GM12878 (cell line): Measurements from ENCODE around the gene GLP1R. TPM values are rescaled to one million over a fixed set of nuclear protein-coding genes. Genes with fewer than 3 reads are reported as not detected.
A peak's percentile ranks its signal among the peaks of the same experiment; 100 is the strongest.

Experiments
- ATAC-seq: fragments of 200-7000 bp; cut with Tn5 transposase; 3 replicates; pipeline ENCODE4 v1.9.1; 2020; ENCODE audit warnings: mild to moderate bottlenecking, moderate library complexity
- BruUV-seq: library from RNA; stranded (reverse); fragments of 400-500 nt; replicated peaks from 2 replicates; lab custom pipeline; 2021; lab: Mats Ljungman, UMichigan
- CTCF ChIA-PET: fragments of 300-600 bp; sonication (Branson Sonifier 250); formaldehyde crosslinking; extraction: SDS; loops from one replicate; lab custom pipeline; 2021; ENCODE audit warnings: inconsistent platforms; lab: Yijun Ruan, JAX
- POLR2A ChIA-PET: fragments of 350-600 bp; formaldehyde crosslinking; extraction: SDS; loops from one replicate; lab custom pipeline; 2021; ENCODE audit warnings: inconsistent platforms; lab: Charles Lee
- RAD21 ChIA-PET: fragments of 300-600 bp; sonication (Branson Sonifier 250); formaldehyde crosslinking; loops from one replicate; lab custom pipeline; 2023; ENCODE audit warnings: antibody characterized with exemption; ENCODE audit not compliant: unreplicated experiment; lab: Charles Lee
- SMC1A ChIA-PET: fragments of 300-600 bp; sonication (Branson Sonifier 250); formaldehyde crosslinking; loops from one replicate; lab custom pipeline; 2023; ENCODE audit not compliant: unreplicated experiment, uncharacterized antibody; lab: Charles Lee
- DNase-seq: peaks from one replicate; pipeline ENCODE4 v3.0.0-alpha.2; 2011; ENCODE audit warnings: low read depth, low spot score
- FAIRE-seq: peaks from 3 replicates; lab custom pipeline; 2011; peaks lifted over from hg19 to GRCh38; lab: Jason Lieb, UNC
- H2AFZ ChIP-seq: 2 replicates; pipeline ENCODE4 v1.6.0; 2011; ENCODE audit warnings: low read depth, low read length, control low read depth; ENCODE audit not compliant: control insufficient read depth
- H3K27ac ChIP-seq: 2 replicates; pipeline ENCODE4 v1.5.1; 2011; ENCODE audit warnings: control low read depth; ENCODE audit not compliant: control insufficient read depth, insufficient read depth
- H3K27me3 ChIP-seq, 2 experiments: replicated peaks in 1 of 2; 2 replicates each; pipeline versions ENCODE4 v1.6.0 to v1.6.1; 2011; ENCODE audit warnings: low read length in 1 of 2; ENCODE audit not compliant: control insufficient read depth in 2 of 2, insufficient read depth in 2 of 2
- H3K36me3 ChIP-seq, 2 experiments: 2 replicates each; pipeline ENCODE4 v1.5.1; 2011; ENCODE audit warnings: low read length in 1 of 2; ENCODE audit not compliant: control insufficient read depth in 2 of 2, insufficient read depth in 2 of 2
- H3K4me1 ChIP-seq: 2 replicates; pipeline ENCODE4 v1.6.1; 2011; ENCODE audit warnings: mild to moderate bottlenecking, low read length, moderate library complexity, mixed read lengths; ENCODE audit not compliant: control insufficient read depth, insufficient read depth
- H3K4me2 ChIP-seq: 2 replicates; pipeline ENCODE4 v1.6.0; 2011; ENCODE audit warnings: control low read depth; ENCODE audit not compliant: control insufficient read depth, insufficient read depth
- H3K4me3 ChIP-seq: fragments of 200-600 bp; sonication (generic); 2 replicates; pipeline ENCODE4 v1.5.1; 2016
- H3K79me2 ChIP-seq: 2 replicates; pipeline ENCODE4 v1.6.0; 2011; ENCODE audit warnings: low read length; ENCODE audit not compliant: control insufficient read depth, insufficient read depth
- H3K9ac ChIP-seq: 2 replicates; pipeline ENCODE4 v1.8.0; 2011; ENCODE audit warnings: low read length, control low read depth, mixed read lengths; ENCODE audit not compliant: control insufficient read depth, insufficient read depth
- H3K9me3 ChIP-seq: replicated peaks from 3 replicates; pipeline ENCODE4 v1.5.1; 2011; ENCODE audit warnings: mild to moderate bottlenecking, low read length; ENCODE audit not compliant: control insufficient read depth, insufficient read depth
- H4K20me1 ChIP-seq: 2 replicates; pipeline ENCODE4 v1.6.0; 2011; ENCODE audit not compliant: control insufficient read depth, insufficient read depth
- BHLHE40 ChIP-seq, 2 experiments: fragments of 450-650 bp in 1 of 2; IDR thresholded peaks; 2 replicates each; pipeline ENCODE4 v1.6.1; 2011 to 2017; ENCODE audit warnings: low read depth in 2 of 2, borderline replicate concordance in 1 of 2, improper control_type of control experiment in 1 of 2, low read length in 1 of 2, mild to moderate bottlenecking in 1 of 2
- CBX3 ChIP-seq: fragments of 200-600 bp; sonication (generic); IDR thresholded peaks from 2 replicates; pipeline ENCODE4 v1.6.1; 2016; ENCODE audit warnings: low read depth, borderline replicate concordance
- DPF2 ChIP-seq: fragments of 450-650 bp; IDR thresholded peaks from 2 replicates; pipeline ENCODE4 v1.6.1; 2017; ENCODE audit warnings: mild to moderate bottlenecking
- FOXM1 ChIP-seq: IDR thresholded peaks from 2 replicates; pipeline ENCODE4 v1.6.1; 2012; ENCODE audit warnings: low read depth, mild to moderate bottlenecking, inconsistent platforms, low read length, moderate library complexity
- NBN ChIP-seq: fragments of 450-650 bp; IDR thresholded peaks from 2 replicates; pipeline ENCODE4 v1.6.1; 2016
- RAD21 ChIP-seq: IDR thresholded peaks from 2 replicates; pipeline ENCODE4 v1.6.1; 2011; ENCODE audit warnings: mild to moderate bottlenecking, low read depth, low read length, moderate library complexity; ENCODE audit not compliant: insufficient read depth
- SMC3 ChIP-seq: IDR thresholded peaks from 2 replicates; pipeline ENCODE4 v1.6.1; 2011; ENCODE audit warnings: low read length, improper control_type of control experiment, borderline replicate concordance
- TCF3 ChIP-seq: IDR thresholded peaks from 2 replicates; pipeline ENCODE4 v1.6.1; 2012; ENCODE audit warnings: low read depth, mild to moderate bottlenecking, low read length, borderline replicate concordance; ENCODE audit not compliant: insufficient read depth
- ZNF622 ChIP-seq: fragments of 450-650 bp; IDR thresholded peaks from 2 replicates; pipeline ENCODE4 v1.6.1; 2017; ENCODE audit warnings: mild to moderate bottlenecking, inconsistent platforms
- WGBS: methylation state at CpG from one replicate; pipeline ENCODE4 v1.1.6; 2016; ENCODE audit warnings: low lambda C conversion rate; ENCODE audit not compliant: insufficient replicate concordance, insufficient coverage; ENCODE audit errors: missing lambda C conversion rate; 5-methylcytosine and 5-hydroxymethylcytosine counted together
- in situ Hi-C: fragments of 300-500 bp; cut with MboI; formaldehyde crosslinking; loops from 9 replicates; pipeline ENCODE4 v1.14.3; 2018; ENCODE audit warnings: mixed read lengths
- intact Hi-C: fragments of 100-400 bp; cut with micrococcal nuclease; formaldehyde crosslinking; loops from one replicate; pipeline ENCODE4 v1.14.2; 2022; ENCODE audit not compliant: unreplicated experiment
- polyA plus RNA-seq, 11 experiments: library from polyadenylated mRNA; depleted of rRNA in 4 of 11; unstranded in 6 of 11; stranded (reverse) in 5 of 11; fragments of >200 nt; fragmentation: Nextera tagmentation in 4 of 11; fragmentation: Illumina TruSeq in 1 of 11; extraction: Ambion mirVana in 4 of 11; extraction: Trizol in 1 of 11; gene quantifications; 1 replicate in 1 of 11; 2 replicates in 10 of 11; pipeline versions ENCODE4 v1.2.1 to v1.2.3, GENCODE V29; 2011 to 2016; ENCODE audit warnings: inconsistent platforms in 2 of 11, missing spikeins in 2 of 11, low read depth in 1 of 11
- total RNA-seq, 4 experiments: library from RNA; depleted of rRNA in 3 of 4; stranded (reverse); fragments of >200 nt in 3 of 4; fragmentation: Illumina TruSeq in 1 of 4; extraction: Trizol in 1 of 4; gene quantifications; 2 replicates each; pipeline versions ENCODE4 v1.2.1 to v1.2.3, GENCODE V29; 2013 to 2021
- TF ChIP-seq, protein P1 (sequence below): fragments of 450-650 bp; IDR thresholded peaks from 2 replicates; pipeline ENCODE4 v1.6.1; 2016; ENCODE audit warnings: mild to moderate bottlenecking
- TF ChIP-seq, protein P2 (sequence below), 3 experiments: IDR thresholded peaks in 2 of 3; conservative IDR thresholded peaks in 1 of 3; 2 replicates each; pipeline ENCODE4 v1.5.1; 2011; ENCODE audit warnings: low read depth in 3 of 3, low read length in 3 of 3, mild to moderate bottlenecking in 3 of 3, control low read depth in 2 of 3, moderate library complexity in 2 of 3, inconsistent platforms in 1 of 3, mixed read lengths in 1 of 3; ENCODE audit not compliant: control insufficient read depth in 2 of 3, insufficient read depth in 1 of 3; ENCODE audit errors: extremely low read depth in 1 of 3
- TF ChIP-seq, protein P3 (sequence below): fragments of 450-650 bp; IDR thresholded peaks from 2 replicates; pipeline ENCODE4 v1.6.1; 2017; ENCODE audit warnings: mild to moderate bottlenecking, moderate library complexity
- TF ChIP-seq, protein P4 (sequence below): IDR thresholded peaks from 2 replicates; pipeline ENCODE4 v1.6.1; 2011; ENCODE audit warnings: low read depth, mild to moderate bottlenecking, low read length, moderate library complexity, borderline replicate concordance; ENCODE audit errors: extremely low read depth

GLP1R gene
- total and polyA plus RNA-seq, 10 of the 15 experiments (the other 5 are each of a cell fraction or from before 2014, with no cell fraction given): 0.01 TPM; not detected in 9

DNA sequence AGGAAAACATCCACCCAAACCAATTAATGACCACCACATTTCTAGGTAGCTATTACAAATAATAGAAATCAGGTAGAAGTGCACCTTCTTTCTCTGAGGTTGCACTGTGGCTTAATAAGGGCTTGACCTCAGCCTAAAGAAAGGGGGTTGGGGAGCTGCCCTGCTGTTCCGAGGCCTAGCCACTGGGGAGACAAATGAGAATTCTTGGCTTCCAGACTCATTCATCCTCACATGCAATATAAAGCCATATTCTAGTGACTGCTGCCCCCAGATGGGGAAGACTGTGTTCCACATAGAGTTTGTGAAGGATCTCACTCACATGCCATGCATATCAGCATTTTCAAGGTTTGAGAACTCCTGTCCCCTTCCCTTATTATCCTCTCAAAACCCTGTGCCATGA lies 43.5 kb downstream of the GLP1R start:
- no TSS peak for BruUV-seq
- CTCF ChIA-PET: interaction anchor here (0.6 to 2.8 kb wide), 4 partner anchors 10 to 220 kb away, joined by 3 to 10 read pairs (median 8); no protein-coding TSS in a partner anchor
- Histone ChIP-seq H3K4me1 (no peaks in the 10 kb centered on the region), H2AFZ (no peak overlapping the region), H3K27ac (no peak overlapping the region), H3K9ac (no peak overlapping the region), H3K4me3 (no peak overlapping the region), H3K9me3 (no peaks in the 10 kb centered on the region), H3K27me3 (peaks cover 0 to 16% of the 10 kb centered on the region in 2 experiments), H3K79me2 (no peaks in the 10 kb centered on the region), H3K36me3 (no peaks in the 10 kb centered on the region), H3K4me2 (no peak overlapping the region), H4K20me1 (no peaks in the 10 kb centered on the region)
- intact Hi-C loops (loop anchor here (1.0 to 5.0 kb wide), 2 partner anchors 65 to 89 kb away; no protein-coding TSS in a partner anchor), in situ Hi-C loops (no loop called here)
- TF ChIP-seq FOXM1 (no peak), CBX3 (no peak), TCF3 (no peak), RAD21 (peak; percentile 48), ZNF622 (no peak), DPF2 (no peak), BHLHE40 (IDR thresholded peaks at IDR 0.05; ENCODE audit: borderline replicate concordance in 1 of 2, low read depth in 2 of 2, low read length in 1 of 2) (no peak), SMC3 (peak; percentile 46; the same call in 1 of the 2 replicates), NBN (no peak)
- TF ChIP-seq, protein P1, sequence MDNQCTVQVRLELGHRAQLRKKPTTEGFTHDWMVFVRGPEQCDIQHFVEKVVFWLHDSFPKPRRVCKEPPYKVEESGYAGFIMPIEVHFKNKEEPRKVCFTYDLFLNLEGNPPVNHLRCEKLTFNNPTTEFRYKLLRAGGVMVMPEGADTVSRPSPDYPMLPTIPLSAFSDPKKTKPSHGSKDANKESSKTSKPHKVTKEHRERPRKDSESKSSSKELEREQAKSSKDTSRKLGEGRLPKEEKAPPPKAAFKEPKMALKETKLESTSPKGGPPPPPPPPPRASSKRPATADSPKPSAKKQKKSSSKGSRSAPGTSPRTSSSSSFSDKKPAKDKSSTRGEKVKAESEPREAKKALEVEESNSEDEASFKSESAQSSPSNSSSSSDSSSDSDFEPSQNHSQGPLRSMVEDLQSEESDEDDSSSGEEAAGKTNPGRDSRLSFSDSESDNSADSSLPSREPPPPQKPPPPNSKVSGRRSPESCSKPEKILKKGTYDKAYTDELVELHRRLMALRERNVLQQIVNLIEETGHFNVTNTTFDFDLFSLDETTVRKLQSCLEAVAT: no peak
- TF ChIP-seq, protein P2, sequence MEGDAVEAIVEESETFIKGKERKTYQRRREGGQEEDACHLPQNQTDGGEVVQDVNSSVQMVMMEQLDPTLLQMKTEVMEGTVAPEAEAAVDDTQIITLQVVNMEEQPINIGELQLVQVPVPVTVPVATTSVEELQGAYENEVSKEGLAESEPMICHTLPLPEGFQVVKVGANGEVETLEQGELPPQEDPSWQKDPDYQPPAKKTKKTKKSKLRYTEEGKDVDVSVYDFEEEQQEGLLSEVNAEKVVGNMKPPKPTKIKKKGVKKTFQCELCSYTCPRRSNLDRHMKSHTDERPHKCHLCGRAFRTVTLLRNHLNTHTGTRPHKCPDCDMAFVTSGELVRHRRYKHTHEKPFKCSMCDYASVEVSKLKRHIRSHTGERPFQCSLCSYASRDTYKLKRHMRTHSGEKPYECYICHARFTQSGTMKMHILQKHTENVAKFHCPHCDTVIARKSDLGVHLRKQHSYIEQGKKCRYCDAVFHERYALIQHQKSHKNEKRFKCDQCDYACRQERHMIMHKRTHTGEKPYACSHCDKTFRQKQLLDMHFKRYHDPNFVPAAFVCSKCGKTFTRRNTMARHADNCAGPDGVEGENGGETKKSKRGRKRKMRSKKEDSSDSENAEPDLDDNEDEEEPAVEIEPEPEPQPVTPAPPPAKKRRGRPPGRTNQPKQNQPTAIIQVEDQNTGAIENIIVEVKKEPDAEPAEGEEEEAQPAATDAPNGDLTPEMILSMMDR (IDR thresholded peaks at IDR 0.05 in 2 of 3, conservative IDR thresholded peaks at IDR 0.05 in 1 of 3; ENCODE audit: control insufficient read depth in 2 of 3, extremely low read depth in 1 of 3, insufficient read depth in 1 of 3, low read depth in 3 of 3, low read length in 3 of 3): peak; percentile 17 to 46 (median 27); a peak in 4 of 6 replicates
- TF ChIP-seq, protein P3, sequence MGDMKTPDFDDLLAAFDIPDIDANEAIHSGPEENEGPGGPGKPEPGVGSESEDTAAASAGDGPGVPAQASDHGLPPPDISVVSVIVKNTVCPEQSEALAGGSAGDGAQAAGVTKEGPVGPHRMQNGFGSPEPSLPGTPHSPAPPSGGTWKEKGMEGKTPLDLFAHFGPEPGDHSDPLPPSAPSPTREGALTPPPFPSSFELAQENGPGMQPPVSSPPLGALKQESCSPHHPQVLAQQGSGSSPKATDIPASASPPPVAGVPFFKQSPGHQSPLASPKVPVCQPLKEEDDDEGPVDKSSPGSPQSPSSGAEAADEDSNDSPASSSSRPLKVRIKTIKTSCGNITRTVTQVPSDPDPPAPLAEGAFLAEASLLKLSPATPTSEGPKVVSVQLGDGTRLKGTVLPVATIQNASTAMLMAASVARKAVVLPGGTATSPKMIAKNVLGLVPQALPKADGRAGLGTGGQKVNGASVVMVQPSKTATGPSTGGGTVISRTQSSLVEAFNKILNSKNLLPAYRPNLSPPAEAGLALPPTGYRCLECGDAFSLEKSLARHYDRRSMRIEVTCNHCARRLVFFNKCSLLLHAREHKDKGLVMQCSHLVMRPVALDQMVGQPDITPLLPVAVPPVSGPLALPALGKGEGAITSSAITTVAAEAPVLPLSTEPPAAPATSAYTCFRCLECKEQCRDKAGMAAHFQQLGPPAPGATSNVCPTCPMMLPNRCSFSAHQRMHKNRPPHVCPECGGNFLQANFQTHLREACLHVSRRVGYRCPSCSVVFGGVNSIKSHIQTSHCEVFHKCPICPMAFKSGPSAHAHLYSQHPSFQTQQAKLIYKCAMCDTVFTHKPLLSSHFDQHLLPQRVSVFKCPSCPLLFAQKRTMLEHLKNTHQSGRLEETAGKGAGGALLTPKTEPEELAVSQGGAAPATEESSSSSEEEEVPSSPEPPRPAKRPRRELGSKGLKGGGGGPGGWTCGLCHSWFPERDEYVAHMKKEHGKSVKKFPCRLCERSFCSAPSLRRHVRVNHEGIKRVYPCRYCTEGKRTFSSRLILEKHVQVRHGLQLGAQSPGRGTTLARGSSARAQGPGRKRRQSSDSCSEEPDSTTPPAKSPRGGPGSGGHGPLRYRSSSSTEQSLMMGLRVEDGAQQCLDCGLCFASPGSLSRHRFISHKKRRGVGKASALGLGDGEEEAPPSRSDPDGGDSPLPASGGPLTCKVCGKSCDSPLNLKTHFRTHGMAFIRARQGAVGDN: no peak
- TF ChIP-seq, protein P4, sequence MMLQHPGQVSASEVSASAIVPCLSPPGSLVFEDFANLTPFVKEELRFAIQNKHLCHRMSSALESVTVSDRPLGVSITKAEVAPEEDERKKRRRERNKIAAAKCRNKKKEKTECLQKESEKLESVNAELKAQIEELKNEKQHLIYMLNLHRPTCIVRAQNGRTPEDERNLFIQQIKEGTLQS: no peak
- no peak for DNase-seq
- RAD21 ChIA-PET: interaction anchor here (2.8 kb wide), 1 partner anchor 95 kb away, joined by 9 read pairs; no protein-coding TSS in a partner anchor
- POLR2A ChIA-PET: no interaction called here
- ATAC-seq: peak; percentile 73
- SMC1A ChIA-PET: interaction anchor here (0.8 kb wide), 1 partner anchor 95 kb away, joined by 3 read pairs; no protein-coding TSS in a partner anchor
- no peak for FAIRE-seq
- WGBS: 7% methylated on average over 1 of the region's 1 CpG
